HG03060 (cell line): ENCODE results near the gene GNA14.
"Not testable (repeated sequence)": the region's sequence is repeated elsewhere in the genome, so short reads cannot be mapped to it uniquely, and the experiment has no call there.

Experiments used
- ATAC-seq: cut with Tn5 transposase; IDR thresholded peaks from one replicate; pipeline ENCODE4 v1.9.1; 2021; ENCODE audit warnings: low read depth, moderate number of reproducible peaks; ENCODE audit not compliant: unreplicated experiment

Gene GNA14

DNA sequence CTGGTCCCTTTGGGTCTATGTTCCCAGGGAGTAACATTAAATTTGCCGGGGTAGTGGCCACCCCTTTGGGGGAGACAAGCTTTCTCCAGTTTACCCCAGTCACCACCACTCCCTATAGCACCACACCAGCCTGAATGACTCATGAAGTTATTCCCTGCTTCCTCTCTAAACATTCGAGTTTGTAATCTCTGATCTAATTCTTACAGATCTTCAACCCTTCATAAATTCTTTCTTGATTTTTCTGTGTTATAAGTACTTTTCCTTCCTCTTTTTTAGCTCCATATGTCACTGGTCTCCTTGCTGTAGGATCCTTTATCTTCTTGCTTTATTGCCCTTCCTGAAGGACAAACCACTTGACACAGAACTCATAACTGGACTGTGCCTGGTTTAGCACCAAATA lies 55.6 kb downstream of the GNA14 start:
- ATAC-seq = no peak

DNA sequence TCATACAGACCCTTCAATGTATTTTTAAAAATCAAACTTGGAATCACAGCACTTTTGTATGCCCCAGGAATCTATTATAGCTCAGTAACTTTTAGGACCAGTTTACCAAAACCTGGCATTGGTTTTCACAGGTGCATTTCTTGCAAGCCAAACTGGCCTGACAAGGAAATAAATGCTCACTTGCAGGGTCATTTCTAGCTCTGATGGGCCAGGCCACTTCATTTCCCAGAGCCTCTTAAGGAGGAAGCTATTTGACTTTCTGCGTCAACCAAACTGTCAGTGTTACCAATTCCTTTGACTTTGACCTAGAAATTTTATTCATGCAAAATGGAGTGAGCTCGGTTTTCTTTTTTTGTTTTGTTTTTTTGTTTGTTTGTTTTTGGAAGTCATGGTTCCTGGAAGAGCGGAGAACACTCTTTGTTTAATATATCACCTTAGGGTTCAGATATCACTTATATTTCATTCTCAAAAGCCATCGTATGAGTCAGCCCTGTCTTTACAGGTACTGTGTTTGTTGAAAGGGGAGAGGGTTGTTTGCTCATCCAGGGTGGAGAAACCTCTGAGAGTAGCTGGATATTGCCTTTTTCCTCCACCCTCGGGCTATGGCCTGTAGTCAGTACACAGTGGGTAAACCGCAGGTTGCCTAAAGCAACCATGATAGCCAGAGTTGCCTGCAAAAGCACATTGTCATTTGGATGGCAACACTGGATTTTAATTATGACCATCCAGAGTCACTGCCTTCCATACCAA lies 58.9 kb downstream of the GNA14 start:
- ATAC-seq = no peak

DNA sequence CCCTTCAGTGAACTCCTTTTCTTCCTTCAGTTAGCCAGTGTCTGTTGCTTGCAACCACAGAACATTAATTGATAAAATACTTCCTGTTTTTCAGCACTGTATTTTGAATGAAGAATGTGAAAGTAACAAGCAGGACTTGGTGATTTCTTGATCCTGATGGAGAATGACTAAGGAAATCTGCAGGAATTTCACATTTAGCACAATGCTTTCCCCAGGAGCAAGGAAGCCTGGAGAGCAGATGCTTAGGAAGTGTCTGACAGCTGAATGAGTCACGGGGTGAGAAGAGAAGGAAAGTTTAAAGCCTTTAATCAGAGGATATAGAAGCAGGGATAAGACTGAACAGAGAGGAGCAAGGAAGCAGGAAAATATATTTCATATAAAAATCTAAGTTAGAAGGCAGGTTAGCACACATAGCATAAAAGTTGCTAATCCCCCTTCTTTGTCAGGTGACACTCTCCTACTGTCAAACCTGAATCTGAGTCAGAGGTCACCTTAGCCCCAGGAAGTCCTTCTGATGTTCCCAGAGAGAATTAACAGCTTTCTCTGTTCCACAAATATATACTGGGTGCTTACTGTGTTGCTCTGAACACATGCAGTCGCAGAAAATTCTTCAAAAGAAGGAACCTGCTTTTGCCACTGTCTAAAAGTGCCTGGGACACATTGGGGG lies 59.7 kb downstream of the GNA14 start:
- ATAC-seq = no peak

DNA sequence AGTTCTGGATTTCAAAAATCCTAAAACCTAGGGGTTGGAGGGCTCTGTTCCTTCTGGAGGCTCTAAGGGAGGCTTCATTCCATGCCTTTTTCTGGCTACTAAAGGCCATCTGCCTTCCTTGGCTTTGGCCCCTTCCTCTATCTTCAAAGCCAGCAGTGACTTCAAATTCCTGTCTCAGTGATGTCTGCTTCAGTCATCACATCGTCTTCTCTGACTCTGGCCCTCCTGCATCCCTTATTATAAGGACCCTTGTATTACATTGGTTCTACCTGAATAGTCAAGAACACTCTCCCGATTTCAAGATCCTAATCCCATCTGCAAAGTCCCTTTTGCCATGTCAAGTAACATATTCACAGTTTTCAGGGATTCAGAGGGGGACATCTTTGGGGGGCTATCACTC lies 60.3 kb downstream of the GNA14 start:
- no peak for ATAC-seq

DNA sequence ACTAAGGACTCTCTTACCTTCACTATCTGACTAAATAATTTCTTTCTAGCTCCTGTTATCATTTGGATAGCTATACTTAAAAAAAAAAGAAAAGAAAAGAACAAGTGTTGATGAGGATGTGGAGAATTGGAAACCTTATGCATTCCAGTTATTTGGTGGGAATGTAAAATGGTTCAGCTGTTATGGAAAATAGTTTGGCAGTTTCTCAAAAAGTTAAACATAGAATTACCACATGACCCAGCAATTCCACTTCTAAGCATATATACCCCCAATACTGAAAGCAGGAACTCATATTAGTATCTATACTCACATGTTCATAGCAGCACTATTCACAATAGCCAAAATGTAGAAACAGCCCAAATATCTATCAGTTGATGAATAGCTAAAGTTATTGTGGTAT lies 61.1 kb downstream of the GNA14 start:
- ATAC-seq = no peak

DNA sequence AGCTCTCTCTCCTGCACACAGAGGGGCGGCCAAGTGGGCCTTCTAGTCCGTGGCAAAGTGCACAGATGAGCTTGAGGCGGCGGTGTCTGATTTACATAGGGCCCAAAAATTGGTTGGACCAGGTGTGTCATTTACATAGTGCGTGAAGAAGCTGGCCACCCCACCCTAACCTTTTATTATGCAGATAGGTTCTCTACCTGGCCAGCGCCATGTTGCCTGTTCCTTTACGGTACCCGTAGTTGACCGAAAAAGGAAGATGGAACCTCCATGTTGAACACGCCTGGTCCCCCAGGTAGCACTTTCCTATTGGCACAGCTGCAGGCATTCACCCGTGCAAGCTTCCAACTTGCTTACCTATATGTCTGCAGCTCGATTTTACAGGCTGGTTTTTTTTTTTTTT lies 61.5 kb downstream of the GNA14 start:
- no peak for ATAC-seq

DNA sequence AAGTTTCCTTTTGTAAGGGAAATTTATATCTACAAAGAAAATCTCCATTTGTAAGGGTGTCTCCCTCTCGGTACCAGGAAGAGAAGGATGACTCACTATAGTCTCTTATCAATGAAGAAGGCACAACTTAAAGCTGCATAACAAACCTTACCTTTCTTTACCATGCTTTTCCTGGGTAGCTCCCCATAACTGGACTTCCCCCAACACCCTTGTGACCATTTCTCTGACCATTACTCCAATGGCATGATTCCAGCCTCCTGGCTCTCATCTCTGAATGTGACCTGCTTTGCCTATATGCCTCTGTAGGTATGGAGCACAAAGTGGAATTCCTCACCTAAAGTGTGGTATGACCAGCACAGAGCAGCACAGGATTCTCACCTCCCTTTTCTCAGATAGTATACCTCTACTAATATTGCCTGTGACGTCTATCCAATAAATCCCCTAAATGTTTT lies 62.8 kb downstream of the GNA14 start:
- no peak for ATAC-seq

DNA sequence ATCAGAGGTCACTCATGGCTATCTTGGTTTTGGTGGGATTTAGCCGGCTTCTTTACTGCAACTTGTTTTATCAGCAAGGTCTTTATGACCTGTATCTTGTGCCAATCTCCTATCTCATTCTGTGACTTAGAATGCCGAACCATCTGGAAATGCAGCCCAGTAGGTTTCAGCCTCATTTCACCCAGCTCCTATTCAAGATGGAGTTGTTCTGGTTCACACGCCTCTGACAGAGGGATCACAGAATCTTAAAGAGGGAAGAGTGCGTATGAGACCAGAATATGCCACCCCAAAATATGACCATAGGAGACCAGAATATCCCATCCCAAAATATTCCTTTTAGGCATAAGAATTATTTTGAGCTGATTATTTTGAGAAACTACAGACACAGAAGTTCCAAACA lies 63.2 kb downstream of the GNA14 start:
- ATAC-seq = not testable (repeated sequence)

DNA sequence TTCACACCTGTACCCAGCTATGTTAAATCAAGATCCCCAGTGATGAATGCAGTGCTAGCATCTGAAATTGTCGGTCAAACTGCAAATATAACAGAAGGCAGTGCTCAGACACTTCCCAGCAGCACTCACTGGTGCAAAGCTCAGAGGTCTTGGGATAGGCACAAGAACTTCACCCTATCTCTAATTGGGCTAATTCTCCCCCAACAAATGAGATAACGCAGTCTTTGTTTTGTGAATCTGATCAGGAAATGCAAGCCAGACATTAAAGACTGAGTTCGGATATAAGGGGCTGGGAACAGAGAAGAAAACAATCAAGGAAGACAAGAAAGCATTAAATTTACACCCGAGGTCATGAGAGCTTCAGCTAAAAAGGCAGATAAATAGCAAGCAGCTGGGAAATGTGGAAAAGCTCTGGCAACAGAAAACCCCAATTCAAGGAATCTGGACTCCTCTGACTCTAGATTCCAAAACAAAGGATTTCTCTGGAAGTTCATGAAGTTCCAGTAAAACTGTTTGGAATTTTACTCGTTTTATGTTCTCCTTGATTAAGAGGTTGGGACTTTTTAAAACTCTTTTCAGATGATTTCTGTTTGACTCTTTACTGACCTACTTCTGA lies 65.1 kb downstream of the GNA14 start:
- ATAC-seq = no peak

DNA sequence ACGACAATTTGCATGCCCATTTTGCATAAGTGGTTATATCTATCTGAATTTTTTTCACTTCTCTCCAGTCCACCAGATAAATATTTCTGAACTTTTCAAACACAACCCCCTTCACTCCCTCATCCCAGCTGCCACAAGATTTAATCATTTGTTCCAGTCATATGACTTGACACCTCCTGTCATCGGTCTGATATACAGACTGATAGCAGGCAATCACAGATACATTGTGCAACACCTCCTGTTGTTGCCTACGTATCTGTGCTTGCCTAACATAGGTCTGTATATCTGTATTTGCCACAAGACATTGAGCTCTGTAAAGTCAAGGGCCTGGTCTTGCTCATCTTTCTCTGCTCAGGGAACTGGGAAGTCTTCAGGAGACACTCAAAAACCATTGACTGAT lies 65.6 kb downstream of the GNA14 start:
- no peak for ATAC-seq

DNA sequence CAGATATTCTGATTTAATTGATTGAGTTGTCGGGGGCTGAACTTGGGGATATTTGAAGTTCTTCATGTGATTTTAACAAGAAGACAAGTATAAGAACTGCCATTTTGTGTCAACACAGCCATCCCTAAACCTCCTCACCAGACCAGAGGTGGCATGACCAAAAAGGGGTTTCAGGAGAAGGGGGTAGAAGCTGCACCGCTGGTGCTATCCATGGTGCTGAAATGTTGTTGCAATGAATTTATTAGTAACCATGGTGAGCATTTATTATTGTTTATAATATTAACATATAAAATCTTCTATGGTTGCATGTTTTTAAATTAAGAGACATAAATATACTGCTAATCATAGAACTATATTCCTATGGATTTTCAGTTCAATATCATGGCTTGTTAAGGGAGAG lies 72.3 kb downstream of the GNA14 start:
- no peak for ATAC-seq

DNA sequence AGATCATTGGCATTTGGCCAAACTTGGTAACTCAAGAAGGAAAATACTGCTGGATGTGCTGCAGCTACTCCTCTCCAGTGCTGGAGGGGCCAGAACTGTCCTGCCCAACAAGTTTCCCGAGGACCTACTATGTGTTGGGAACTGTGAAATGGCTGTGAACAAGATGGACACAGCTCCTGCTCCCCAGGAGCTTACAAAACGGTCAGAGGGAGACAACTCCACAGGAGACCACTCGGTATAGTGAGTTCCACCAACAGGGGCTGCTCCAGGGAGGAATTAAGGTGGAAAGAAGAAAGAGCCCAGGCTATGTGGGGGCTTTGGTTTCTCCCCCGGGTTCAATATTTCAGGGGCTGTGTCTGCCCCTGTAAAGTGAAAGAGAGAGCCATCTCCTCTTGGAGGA lies 78.8 kb downstream of the GNA14 start:
- ATAC-seq = no peak

DNA sequence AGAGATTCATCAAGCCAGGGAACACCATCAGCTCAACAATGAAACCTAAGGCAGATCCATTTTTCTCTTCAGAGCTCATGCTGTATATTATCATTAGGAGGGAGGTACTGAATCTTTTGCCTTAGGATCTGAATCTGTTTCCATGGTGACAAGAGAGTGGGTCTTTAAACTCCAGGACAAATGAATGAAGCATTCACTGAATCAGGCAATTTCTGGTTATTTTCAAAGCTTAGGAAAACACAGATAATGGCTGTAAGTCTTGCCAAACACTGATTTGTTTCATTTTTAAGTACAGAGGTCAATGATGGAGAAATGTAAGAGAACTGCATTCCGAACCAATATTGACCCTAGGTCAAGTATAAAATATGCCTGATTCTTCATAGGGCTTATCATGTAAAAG lies 84.9 kb downstream of the GNA14 start:
- ATAC-seq = no peak

DNA sequence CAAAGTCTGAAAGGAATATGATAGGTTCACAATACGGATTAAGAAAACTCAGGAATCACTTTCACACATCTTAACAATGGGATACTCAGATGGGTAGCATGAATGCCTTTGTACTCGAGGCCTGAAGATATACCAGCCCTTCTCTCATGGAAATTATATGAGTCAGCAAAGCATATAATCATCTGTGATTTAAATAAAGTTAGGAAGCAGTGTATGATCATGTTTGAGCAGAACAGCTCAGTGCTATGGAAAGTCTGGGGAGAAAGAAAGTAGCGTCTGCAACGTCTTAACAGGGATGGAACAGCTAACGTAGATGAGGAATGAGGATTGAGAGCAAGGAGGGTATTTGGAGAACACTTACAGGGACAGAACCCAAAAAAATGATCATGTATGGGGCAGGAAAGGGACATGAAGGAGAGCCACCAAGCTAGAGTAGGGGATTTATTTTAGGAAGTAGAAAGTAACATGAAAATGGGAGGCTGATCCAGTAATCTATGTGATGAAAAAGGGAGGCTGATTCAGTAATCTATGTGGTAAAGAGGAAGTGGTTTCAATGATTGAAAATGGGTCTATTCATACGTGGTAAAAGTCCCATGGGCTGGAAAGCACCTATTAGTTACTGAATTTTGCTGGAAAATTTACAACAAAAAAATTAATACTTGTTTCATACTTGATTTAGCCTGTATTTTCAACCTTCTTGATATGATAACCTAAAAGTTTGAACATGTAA lies 85.9 kb downstream of the GNA14 start:
- no peak for ATAC-seq

DNA sequence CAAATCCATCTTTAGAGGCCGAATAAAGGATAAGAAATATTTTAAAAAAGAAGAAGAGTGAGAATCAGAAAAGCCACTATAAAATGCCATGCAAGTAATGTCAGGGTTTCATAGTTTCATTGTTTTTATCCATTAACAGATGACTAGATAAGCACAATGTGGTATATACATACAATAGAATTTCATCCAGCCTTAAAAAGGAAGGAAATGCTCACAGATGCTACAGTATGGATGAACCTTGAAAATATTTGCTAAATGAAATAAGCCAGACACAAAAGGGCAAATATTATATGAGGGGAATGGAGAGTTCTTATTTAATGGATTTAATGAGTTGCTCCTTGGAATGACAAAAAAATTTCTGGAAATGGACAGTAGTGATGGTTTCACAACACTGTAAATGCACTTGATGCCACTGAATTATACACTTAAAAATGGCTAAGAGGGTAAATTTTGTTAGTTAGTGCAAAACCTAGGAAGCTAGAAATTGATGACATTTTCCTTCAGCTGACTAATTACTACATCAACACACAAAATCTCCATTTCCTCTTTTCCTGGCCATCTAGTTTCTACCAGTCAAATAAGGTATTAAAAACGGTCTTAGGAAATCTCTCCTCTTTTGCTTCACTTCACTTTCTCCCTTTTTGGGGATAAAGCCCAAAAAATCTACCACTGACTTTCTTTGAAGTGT lies 86.6 kb downstream of the GNA14 start:
- no peak for ATAC-seq

DNA sequence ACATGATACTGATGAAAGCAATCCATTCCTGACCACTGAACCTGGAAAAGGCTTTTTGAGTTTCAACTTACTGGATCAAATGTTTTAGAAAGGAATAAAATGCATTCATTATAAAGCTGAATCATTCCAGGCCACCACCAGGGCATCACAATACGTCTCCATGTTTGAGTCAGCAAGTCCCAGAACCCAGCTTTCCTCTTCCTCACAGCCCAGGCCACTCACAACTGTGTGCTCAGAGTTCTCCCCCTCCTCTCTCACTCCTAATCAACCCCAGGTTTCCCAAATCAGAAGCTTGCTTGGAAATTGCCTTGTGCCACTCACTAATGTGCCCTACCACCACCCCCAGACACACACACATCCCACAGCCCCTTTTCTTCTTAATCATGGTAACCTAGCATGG lies 91.7 kb downstream of the GNA14 start:
- no peak for ATAC-seq

DNA sequence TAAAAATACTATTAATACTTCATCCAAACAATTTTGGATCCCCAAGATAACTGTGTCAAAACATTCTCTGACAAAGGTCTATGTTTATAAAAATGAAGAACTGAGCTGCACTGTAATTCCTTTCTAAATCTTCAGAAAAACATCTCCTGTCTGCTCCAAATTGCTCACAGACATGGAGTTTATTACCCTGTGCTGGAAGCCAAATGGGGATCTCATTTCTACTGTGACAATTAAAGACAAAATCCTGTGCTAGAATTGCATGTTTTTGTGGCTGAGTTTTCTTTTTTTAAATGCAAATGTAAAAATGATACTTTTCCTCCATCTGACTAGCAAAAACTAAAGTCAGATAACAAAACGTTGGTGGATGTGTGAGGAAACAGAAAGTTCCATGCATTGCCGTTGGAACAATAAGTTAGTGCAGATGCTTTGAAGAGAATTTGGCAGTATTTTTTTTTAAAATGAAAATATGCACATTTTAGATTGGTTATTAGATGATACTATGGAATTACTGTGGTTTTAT lies 93.5 kb downstream of the GNA14 start:
- no peak for ATAC-seq

DNA sequence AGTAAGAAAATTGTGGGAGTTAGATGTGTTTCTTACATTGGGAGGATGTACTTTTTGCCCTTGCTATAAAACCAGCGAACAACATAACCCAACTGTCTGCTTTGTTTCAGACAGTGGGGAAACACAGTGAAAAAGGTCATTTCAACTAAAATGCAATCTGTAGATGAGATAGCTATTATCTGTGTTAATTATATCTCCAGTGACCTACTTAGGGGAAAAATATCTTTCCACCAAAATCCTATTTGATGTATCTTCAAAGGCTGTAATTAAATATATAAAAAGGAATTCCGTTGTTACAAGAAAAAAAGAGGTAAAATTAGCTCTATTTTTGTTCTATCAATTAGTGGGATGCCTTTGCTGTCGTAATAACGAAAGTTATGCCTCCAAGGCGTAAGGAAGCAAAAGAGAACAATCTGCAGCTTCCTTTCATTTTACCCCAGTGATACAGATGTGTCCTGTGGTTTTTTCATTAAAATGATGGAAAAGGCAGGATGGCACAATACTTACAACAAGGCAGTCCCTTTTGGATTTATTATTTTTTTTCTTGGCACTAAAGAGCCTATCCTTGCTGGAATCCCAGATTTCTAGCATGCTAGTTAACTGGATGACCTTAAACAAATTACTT lies 100.9 kb downstream of the GNA14 start:
- no peak for ATAC-seq

DNA sequence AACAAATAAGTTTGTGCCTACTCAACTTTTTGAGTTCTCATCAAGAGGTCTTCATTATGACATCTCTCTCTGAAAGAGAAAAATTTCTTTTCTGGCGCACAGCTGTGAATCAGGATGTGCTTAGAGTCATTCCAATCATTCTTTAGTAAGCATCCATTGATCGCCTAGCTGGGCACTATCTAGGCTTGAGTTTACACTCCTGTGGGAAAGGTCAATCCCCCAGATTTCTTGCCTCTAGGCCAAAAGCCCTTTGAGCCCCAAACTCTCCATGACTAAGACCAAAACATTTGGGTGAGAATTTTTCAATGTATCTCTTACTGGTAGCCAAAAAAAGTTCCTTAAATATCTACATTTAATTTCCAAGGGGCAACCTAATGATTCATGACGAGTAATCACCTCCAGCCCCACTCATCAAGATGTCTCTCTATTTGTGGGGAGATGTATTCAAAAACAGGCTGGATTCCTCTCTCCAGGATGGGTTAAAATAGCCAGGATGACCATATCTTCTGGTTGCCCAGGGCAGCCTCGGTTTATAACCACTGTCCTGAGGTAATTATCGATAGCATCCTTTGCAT lies 101.7 kb downstream of the GNA14 start:
- no peak for ATAC-seq

DNA sequence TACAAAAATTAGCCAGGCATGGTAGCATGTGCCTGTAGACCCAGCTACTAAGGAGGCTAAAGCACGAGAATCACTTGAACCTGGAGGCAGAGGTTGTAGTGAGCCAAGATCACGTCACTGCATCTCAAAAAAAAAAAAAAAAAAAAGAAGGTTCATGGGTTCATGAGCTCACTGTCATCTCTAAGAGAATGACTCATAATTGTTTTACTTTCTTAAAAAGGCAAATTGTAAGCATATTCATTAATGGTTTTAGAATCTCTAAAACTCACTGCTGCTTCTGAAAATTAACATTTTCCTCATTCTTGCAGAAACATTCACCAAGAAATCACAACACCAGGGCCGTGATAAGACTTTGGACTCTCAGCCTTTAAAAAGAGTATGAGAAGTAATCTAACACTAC lies 103.6 kb downstream of the GNA14 start:
- no peak for ATAC-seq
